Measurements from ENCODE around the gene DAG1.

GRCh38 chr3:49533786-49534519, 63.9 kb downstream of the DAG1 start:
- TF ChIP-seq CBX8 (IDR thresholded peaks at IDR 0.05): no peak
- TF ChIP-seq CTCF (IDR thresholded peaks at IDR 0.05): no peak
- TF ChIP-seq, protein P1, sequence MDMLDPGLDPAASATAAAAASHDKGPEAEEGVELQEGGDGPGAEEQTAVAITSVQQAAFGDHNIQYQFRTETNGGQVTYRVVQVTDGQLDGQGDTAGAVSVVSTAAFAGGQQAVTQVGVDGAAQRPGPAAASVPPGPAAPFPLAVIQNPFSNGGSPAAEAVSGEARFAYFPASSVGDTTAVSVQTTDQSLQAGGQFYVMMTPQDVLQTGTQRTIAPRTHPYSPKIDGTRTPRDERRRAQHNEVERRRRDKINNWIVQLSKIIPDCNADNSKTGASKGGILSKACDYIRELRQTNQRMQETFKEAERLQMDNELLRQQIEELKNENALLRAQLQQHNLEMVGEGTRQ (IDR thresholded peaks at IDR 0.05): no peak
- no peak for TF ChIP-seq MAFK (IDR thresholded peaks at IDR 0.05; ENCODE audit: partially characterized antibody)
- TF ChIP-seq, protein P2, sequence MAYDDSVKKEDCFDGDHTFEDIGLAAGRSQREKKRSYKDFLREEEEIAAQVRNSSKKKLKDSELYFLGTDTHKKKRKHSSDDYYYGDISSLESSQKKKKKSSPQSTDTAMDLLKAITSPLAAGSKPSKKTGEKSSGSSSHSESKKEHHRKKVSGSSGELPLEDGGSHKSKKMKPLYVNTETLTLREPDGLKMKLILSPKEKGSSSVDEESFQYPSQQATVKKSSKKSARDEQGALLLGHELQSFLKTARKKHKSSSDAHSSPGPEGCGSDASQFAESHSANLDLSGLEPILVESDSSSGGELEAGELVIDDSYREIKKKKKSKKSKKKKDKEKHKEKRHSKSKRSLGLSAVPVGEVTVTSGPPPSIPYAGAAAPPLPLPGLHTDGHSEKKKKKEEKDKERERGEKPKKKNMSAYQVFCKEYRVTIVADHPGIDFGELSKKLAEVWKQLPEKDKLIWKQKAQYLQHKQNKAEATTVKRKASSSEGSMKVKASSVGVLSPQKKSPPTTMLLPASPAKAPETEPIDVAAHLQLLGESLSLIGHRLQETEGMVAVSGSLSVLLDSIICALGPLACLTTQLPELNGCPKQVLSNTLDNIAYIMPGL (CRISPR knock-in tag; IDR thresholded peaks at IDR 0.05; ENCODE audit: borderline replicate concordance): no peak
- no peak for TF ChIP-seq RAD21 (conservative IDR thresholded peaks at IDR 0.05 in 1 of 2, IDR thresholded peaks at IDR 0.05 in 1 of 2)
- TF ChIP-seq REST (IDR thresholded peaks at IDR 0.05): no peak
- TF ChIP-seq JUNB (IDR thresholded peaks at IDR 0.05): no peak
- no peak for TF ChIP-seq SMC3 (IDR thresholded peaks at IDR 0.05)
- no peak for TF ChIP-seq TP53 (CRISPR knock-in tag; IDR thresholded peaks at IDR 0.05)

Measured in A549 (cell line).